H9 (cell line): ENCODE results near the gene LPO. TPM values are rescaled to one million over a fixed set of nuclear protein-coding genes. Genes with fewer than 3 reads are reported as not detected.
A peak's percentile ranks its signal among the peaks of the same experiment; 100 is the strongest.

Experiments used
- DNase-seq: peaks from one replicate; pipeline ENCODE4 v3.0.0-alpha.2; 2017
- H2AFZ ChIP-seq: one replicate; pipeline ENCODE4 v1.6.1; 2013; ENCODE audit warnings: mild to moderate bottlenecking, low read length, control low read depth, moderate library complexity
- H2AK5ac ChIP-seq: 2 replicates; pipeline ENCODE4 v1.6.1; 2013; ENCODE audit warnings: low read length, control low read depth, mixed read lengths; ENCODE audit not compliant: insufficient read length
- H2BK120ac ChIP-seq: one replicate; pipeline ENCODE4 v1.6.1; 2013; ENCODE audit warnings: low read depth, mild to moderate bottlenecking, low read length, control low read depth, inconsistent platforms; ENCODE audit not compliant: poor library complexity, severe bottlenecking
- H2BK12ac ChIP-seq: 2 replicates; pipeline ENCODE4 v1.6.1; 2013; ENCODE audit warnings: low read length, control low read depth, mixed read lengths, low read depth; ENCODE audit not compliant: insufficient read length
- H2BK15ac ChIP-seq: 2 replicates; pipeline ENCODE4 v1.6.1; 2013; ENCODE audit warnings: low read depth, low read length, control low read depth
- H2BK20ac ChIP-seq: one replicate; pipeline ENCODE4 v1.6.1; 2013; ENCODE audit warnings: low read depth, mild to moderate bottlenecking, low read length, control low read depth, inconsistent platforms; ENCODE audit not compliant: poor library complexity, severe bottlenecking
- H2BK5ac ChIP-seq: 2 replicates; pipeline ENCODE4 v1.6.1; 2013; ENCODE audit warnings: low read length, control low read depth, mixed read lengths; ENCODE audit not compliant: insufficient read length
- H3K14ac ChIP-seq: 2 replicates; pipeline ENCODE4 v1.6.1; 2013; ENCODE audit warnings: low read length, control low read depth; ENCODE audit not compliant: insufficient read depth
- H3K18ac ChIP-seq: 2 replicates; pipeline ENCODE4 v1.6.1; 2013; ENCODE audit warnings: low read depth, mild to moderate bottlenecking, mixed read lengths, low read length, control low read depth; ENCODE audit not compliant: insufficient read length
- H3K23ac ChIP-seq: 2 replicates; pipeline ENCODE4 v1.6.1; 2013; ENCODE audit warnings: low read length, control low read depth, mixed read lengths, low read depth; ENCODE audit not compliant: insufficient read length
- H3K23me2 ChIP-seq: 2 replicates; pipeline ENCODE4 v1.6.1; 2013; ENCODE audit warnings: low read depth, mild to moderate bottlenecking, mixed read lengths, low read length, control low read depth; ENCODE audit not compliant: insufficient read length, poor library complexity, severe bottlenecking
- H3K27ac ChIP-seq: 2 replicates; pipeline ENCODE4 v1.5.1; 2013; ENCODE audit warnings: low read length, control low read depth, mixed read lengths, low read depth; ENCODE audit not compliant: insufficient read length
- H3K27me3 ChIP-seq: 2 replicates; pipeline ENCODE4 v1.6.1; 2013; ENCODE audit warnings: low read length, control low read depth, inconsistent platforms; ENCODE audit not compliant: insufficient read depth
- H3K4ac ChIP-seq: 2 replicates; pipeline ENCODE4 v1.6.1; 2013; ENCODE audit warnings: low read depth, mild to moderate bottlenecking, control low read depth, inconsistent platforms, low read length, moderate library complexity
- H3K4me1 ChIP-seq: 2 replicates; pipeline ENCODE4 v1.6.1; 2013; ENCODE audit warnings: low read length, control low read depth, inconsistent platforms; ENCODE audit not compliant: insufficient read depth
- H3K4me2 ChIP-seq: 2 replicates; pipeline ENCODE4 v1.6.1; 2013; ENCODE audit warnings: low read length, control low read depth, mixed read lengths; ENCODE audit not compliant: insufficient read length, insufficient read depth
- H3K56ac ChIP-seq: 2 replicates; pipeline ENCODE4 v1.6.1; 2013; ENCODE audit warnings: low read depth, mild to moderate bottlenecking, mixed read lengths, low read length, control low read depth; ENCODE audit not compliant: insufficient read length
- H3K79me1 ChIP-seq: 2 replicates; pipeline ENCODE4 v1.6.1; 2013; ENCODE audit warnings: low read depth, mild to moderate bottlenecking, moderate library complexity, low read length, control low read depth, inconsistent platforms; ENCODE audit not compliant: insufficient read depth, poor library complexity, severe bottlenecking
- H3K79me2 ChIP-seq: 2 replicates; pipeline ENCODE4 v1.6.1; 2013; ENCODE audit warnings: low read length, control low read depth, inconsistent platforms; ENCODE audit not compliant: insufficient read depth
- H3K9ac ChIP-seq: 2 replicates; pipeline ENCODE4 v1.6.1; 2013; ENCODE audit warnings: low read length, control low read depth, mixed read lengths; ENCODE audit not compliant: insufficient read length; ENCODE audit errors: extremely low read depth
- H3K9me3 ChIP-seq: one replicate; pipeline ENCODE4 v1.6.1; 2013; ENCODE audit warnings: low read depth, low read length, inconsistent platforms; ENCODE audit not compliant: control insufficient read depth
- H3T11ph ChIP-seq: one replicate; pipeline ENCODE4 v1.6.1; 2013; ENCODE audit warnings: mild to moderate bottlenecking, low read length, control low read depth, inconsistent platforms
- H4K20me1 ChIP-seq: one replicate; pipeline ENCODE4 v1.6.1; 2013; ENCODE audit not compliant: control insufficient read depth, insufficient read length, insufficient read depth
- H4K5ac ChIP-seq: 2 replicates; pipeline ENCODE4 v1.6.1; 2013; ENCODE audit warnings: low read depth, mild to moderate bottlenecking, mixed read lengths, low read length, control low read depth; ENCODE audit not compliant: insufficient read length
- H4K8ac ChIP-seq: replicated peaks from 2 replicates; pipeline ENCODE4 v1.6.1; 2013; ENCODE audit warnings: low read length, control low read depth, mixed read lengths, low read depth; ENCODE audit not compliant: insufficient read length
- H4K91ac ChIP-seq: 2 replicates; pipeline ENCODE4 v1.6.1; 2013; ENCODE audit warnings: low read depth, mild to moderate bottlenecking, moderate library complexity, mixed read lengths, low read length, control low read depth; ENCODE audit not compliant: insufficient read length
- H3K27ac Mint-ChIP-seq, 3 experiments: 2 replicates in 2 of 3; 3 replicates in 1 of 3; pipeline ENCODE4 v1.8.0; 2020 to 2021; ENCODE audit warnings: mixed read lengths in 3 of 3, mild to moderate bottlenecking in 1 of 3, moderate library complexity in 1 of 3
- H3K27me3 Mint-ChIP-seq: 2 replicates; pipeline ENCODE4 v1.8.0; 2021; ENCODE audit warnings: low read depth, mild to moderate bottlenecking, moderate library complexity, mixed read lengths
- H3K36me3 Mint-ChIP-seq, 3 experiments: 2 replicates in 2 of 3; 3 replicates in 1 of 3; pipeline ENCODE4 v1.8.0; 2020 to 2021; ENCODE audit warnings: low read depth in 3 of 3, mixed read lengths in 3 of 3; ENCODE audit not compliant: insufficient read depth in 1 of 3
- H3K4me1 Mint-ChIP-seq, 2 experiments: 2 replicates each; pipeline ENCODE4 v1.8.0; 2020; ENCODE audit warnings: mixed read lengths in 2 of 2
- H3K4me3 Mint-ChIP-seq, 2 experiments: 2 replicates in 1 of 2; 3 replicates in 1 of 2; pipeline ENCODE4 v1.8.0; 2020 to 2021; ENCODE audit warnings: mild to moderate bottlenecking in 2 of 2, mixed read lengths in 2 of 2, moderate library complexity in 1 of 2
- H3K9me3 Mint-ChIP-seq, 2 experiments: 2 replicates in 1 of 2; 3 replicates in 1 of 2; pipeline ENCODE4 v1.8.0; 2020; ENCODE audit warnings: mild to moderate bottlenecking in 2 of 2, mixed read lengths in 2 of 2, moderate library complexity in 1 of 2
- CTCF ChIP-seq: fragments of 200-600 bp; sonication (generic); conservative IDR thresholded peaks from 3 replicates; pipeline ENCODE4 v1.8.0; 2021; ENCODE audit warnings: antibody characterized with exemption, mild to moderate bottlenecking
- WGBS: extraction: QIAGEN DNeasy Blood & Tissue Kit; methylation state at CpG from one replicate; pipeline ENCODE4 v1.1.7; 2013; ENCODE audit warnings: missing lambda C conversion rate, low lambda C conversion rate, mixed read lengths; ENCODE audit not compliant: insufficient read length; ENCODE audit errors: extremely low coverage; 5-methylcytosine and 5-hydroxymethylcytosine counted together
- total RNA-seq: library from RNA; stranded (reverse); gene quantifications from 2 replicates; pipeline ENCODE4 v1.2.1, GENCODE V29; 2021

LPO gene
- total RNA-seq, 1 experiment from 2014 or later, result 0.17 TPM

GRCh38 chr17:58270476-58271215 is 32.3 kb downstream of the LPO start:
- Histone ChIP-seq H3K79me1 (no peaks in the 10 kb centered on the region), H3K79me2 (no peaks in the 10 kb centered on the region), H3K27ac (no peak overlapping the region), H2BK120ac (no peak overlapping the region), H4K20me1 (no peaks in the 10 kb centered on the region), H2BK5ac (no peak overlapping the region), H4K8ac (no peak overlapping the region), H3T11ph (no peak overlapping the region), H3K4me2 (no peak overlapping the region), H4K5ac (peak overlapping the region; percentile 12), H2BK12ac (no peak overlapping the region), H2BK20ac (no peak overlapping the region), H3K23me2 (no peaks in the 10 kb centered on the region), H3K9me3 (no peaks in the 10 kb centered on the region), H3K27me3 (no peaks in the 10 kb centered on the region), H3K4ac (no peak overlapping the region), H3K23ac (no peak overlapping the region), H2AFZ (no peak overlapping the region), H3K56ac (no peak overlapping the region), H4K91ac (no peak overlapping the region), H3K14ac (no peak overlapping the region), H3K9ac (no peak overlapping the region), H2BK15ac (no peak overlapping the region), H3K4me1 (no peaks in the 10 kb centered on the region), H2AK5ac (no peak overlapping the region), H3K18ac (no peak overlapping the region)
- Mint-ChIP-seq H3K27me3 (peaks cover 14% of the 10 kb centered on the region), H3K9me3 (no peaks in the 10 kb centered on the region), H3K36me3 (no peaks in the 10 kb centered on the region; a peak in 1 of 7 replicates), H3K4me3 (no peak overlapping the region; a peak in 1 of 5 replicates), H3K4me1 (no peaks in the 10 kb centered on the region), H3K27ac (no peak overlapping the region)
- peak; percentile 61 for TF ChIP-seq CTCF
- WGBS, result no CpG with 5 or more reads among the region's 15 CpGs
- DNase-seq, result peak; percentile 67
